ENCODE results near the gene RIPK1. TPM values are rescaled to one million over a fixed set of nuclear protein-coding genes. Genes with fewer than 3 reads are reported as not detected.
"Not testable (repeated sequence)": the region's sequence is repeated elsewhere in the genome, so short reads cannot be mapped to it uniquely, and the experiment has no call there.

The RIPK1 gene
- total RNA-seq, 1 donor from 2014 or later: 8.2 TPM

GRCh38 chr6:3120765-3121089 is 52.4 kb downstream of the RIPK1 start:
- intact Hi-C loops (cut with DNase I): no loop called here
- no peak for DNase-seq (ENCODE audit: low spot score)

- no peak for DNase-seq (ENCODE audit: low spot score)
- intact Hi-C loops (cut with DNase I): no loop called here
Observed at GRCh38 chr6:3122823-3123182, 54.5 kb downstream of the RIPK1 start.

- no peak for DNase-seq (ENCODE audit: low spot score)
- intact Hi-C loops (cut with DNase I): no loop called here
Observed at GRCh38 chr6:3124667-3125066, 56.4 kb downstream of the RIPK1 start.

- intact Hi-C loops (cut with DNase I): loop anchor here (1.0 kb wide), 1 partner anchor 125 kb away; no protein-coding TSS in a partner anchor
- no peak for DNase-seq (ENCODE audit: low spot score)
Observed at GRCh38 chr6:3125815-3126214, 57.5 kb downstream of the RIPK1 start.

GRCh38 chr6:3128356-3129108 is 60.2 kb downstream of the RIPK1 start:
- intact Hi-C loops (cut with DNase I): no loop called here
- DNase-seq (ENCODE audit: low spot score): no peak

GRCh38 chr6:3131695-3132094 is 63.4 kb downstream of the RIPK1 start:
- intact Hi-C loops (cut with DNase I): no loop called here
- DNase-seq (ENCODE audit: low spot score): no peak

- intact Hi-C loops (cut with DNase I): no loop called here
- no peak for DNase-seq (ENCODE audit: low spot score)
Observed at GRCh38 chr6:3133515-3133914, 65.2 kb downstream of the RIPK1 start.

GRCh38 chr6:3135668-3136291 is 67.5 kb downstream of the RIPK1 start:
- no peak for DNase-seq (ENCODE audit: low spot score)
- intact Hi-C loops (cut with DNase I): no loop called here

GRCh38 chr6:3136292-3137011 is 68.2 kb downstream of the RIPK1 start:
- intact Hi-C loops (cut with DNase I): no loop called here
- no peak for DNase-seq (ENCODE audit: low spot score)

GRCh38 chr6:3137057-3137777 is 68.9 kb downstream of the RIPK1 start:
- intact Hi-C loops (cut with DNase I): no loop called here
- no peak for DNase-seq (ENCODE audit: low spot score)

GRCh38 chr6:3137873-3138272 is 69.6 kb downstream of the RIPK1 start:
- intact Hi-C loops (cut with DNase I); DNase-seq (ENCODE audit: low spot score): not testable (repeated sequence)

GRCh38 chr6:3138341-3138740 is 70.0 kb downstream of the RIPK1 start:
- intact Hi-C loops (cut with DNase I): no loop called here
- DNase-seq (ENCODE audit: low spot score): no peak

- intact Hi-C loops (cut with DNase I): no loop called here
- DNase-seq (ENCODE audit: low spot score): no peak
Observed at GRCh38 chr6:3139090-3139903, 71.0 kb downstream of the RIPK1 start.

GRCh38 chr6:3140201-3140600 is 71.9 kb downstream of the RIPK1 start:
- intact Hi-C loops (cut with DNase I): no loop called here
- DNase-seq (ENCODE audit: low spot score): no peak

GRCh38 chr6:3142536-3142935 is 74.2 kb downstream of the RIPK1 start:
- DNase-seq (ENCODE audit: low spot score): no peak
- intact Hi-C loops (cut with DNase I): no loop called here

- no peak for DNase-seq (ENCODE audit: low spot score)
- intact Hi-C loops (cut with DNase I): no loop called here
Observed at GRCh38 chr6:3143158-3143557, 74.9 kb downstream of the RIPK1 start.

GRCh38 chr6:3144571-3144970 is 76.3 kb downstream of the RIPK1 start:
- intact Hi-C loops (cut with DNase I): no loop called here
- no peak for DNase-seq (ENCODE audit: low spot score)

GRCh38 chr6:3147914-3148757 is 79.8 kb downstream of the RIPK1 start:
- no peak for DNase-seq (ENCODE audit: low spot score)

GRCh38 chr6:3151691-3152090 is 83.4 kb downstream of the RIPK1 start:
- no peak for DNase-seq (ENCODE audit: low spot score)
- intact Hi-C loops (cut with DNase I): no loop called here

More at GRCh38 chr6:3147914-3148757, 79.8 kb downstream of the RIPK1 start:
- intact Hi-C loops (cut with DNase I): no loop called here

Data from cardiac septum (tissue), 1 donor.